ENCODE results near the gene NPTXR.
A peak's percentile ranks its signal among the peaks of the same experiment; 100 is the strongest.
"Not testable (repeated sequence)": the region's sequence is repeated elsewhere in the genome, so short reads cannot be mapped to it uniquely, and the experiment has no call there.

NPTXR gene

GRCh38 chr22:38830026-38830844, 13.6 kb downstream of the NPTXR start:
- no peak for DNase-seq

- no peak for DNase-seq
Measured at GRCh38 chr22:38829485-38829884, 14.3 kb downstream of the NPTXR start.

- no peak for DNase-seq
Measured at GRCh38 chr22:38828616-38829205, 15.1 kb downstream of the NPTXR start.

GRCh38 chr22:38828191-38828590, 15.6 kb downstream of the NPTXR start:
- DNase-seq = no peak

GRCh38 chr22:38827510-38827909, 16.3 kb downstream of the NPTXR start:
- DNase-seq = no peak

GRCh38 chr22:38826801-38827200, 17.0 kb downstream of the NPTXR start:
- DNase-seq = no peak

- no peak for DNase-seq
Measured at GRCh38 chr22:38826386-38826785, 17.4 kb downstream of the NPTXR start.

GRCh38 chr22:38824585-38824984, 19.2 kb downstream of the NPTXR start:
- DNase-seq = no peak

- DNase-seq = no peak
Measured at GRCh38 chr22:38823637-38824036, 20.2 kb downstream of the NPTXR start.

GRCh38 chr22:38823076-38823475, 20.8 kb downstream of the NPTXR start:
- DNase-seq = no peak

- DNase-seq = no peak
Measured at GRCh38 chr22:38820020-38820419, 23.8 kb downstream of the NPTXR start.

- DNase-seq = no peak
Measured at GRCh38 chr22:38819387-38819940, 24.4 kb downstream of the NPTXR start.

GRCh38 chr22:38817196-38817595, 26.6 kb downstream of the NPTXR start:
- no peak for DNase-seq

GRCh38 chr22:38815842-38816241, 28.0 kb downstream of the NPTXR start:
- DNase-seq = no peak

GRCh38 chr22:38811241-38811640, 32.6 kb downstream of the NPTXR start:
- no peak for DNase-seq

- not testable (repeated sequence) for DNase-seq
Measured at GRCh38 chr22:38805041-38805593, 38.7 kb downstream of the NPTXR start.

GRCh38 chr22:38802671-38803121, 41.1 kb downstream of the NPTXR start:
- DNase-seq = no peak

- no peak for DNase-seq
Measured at GRCh38 chr22:38799265-38800002, 44.4 kb downstream of the NPTXR start.

- DNase-seq = no peak
Measured at GRCh38 chr22:38798496-38798895, 45.3 kb downstream of the NPTXR start.

GRCh38 chr22:38796262-38796957, 47.4 kb downstream of the NPTXR start:
- DNase-seq = no peak

- no peak for DNase-seq
Measured at GRCh38 chr22:38795569-38795968, 48.3 kb downstream of the NPTXR start.

GRCh38 chr22:38793721-38794466, 49.9 kb downstream of the NPTXR start, which contains the start of gene DNAL4:
Gene DNAL4, minus strand, starts transcription at chr22:38794143. Its CDS starts 11,412 bp downstream, at chr22:38782731.
- DNase-seq = peak; percentile 84
